ENCODE results near the gene GRK6. TPM values are rescaled to one million over a fixed set of nuclear protein-coding genes. Genes with fewer than 3 reads are reported as not detected.
A peak's percentile ranks its signal among the peaks of the same experiment; 100 is the strongest.

The GRK6 gene
- total RNA-seq, 1 donor from 2014 or later, result 28.7 TPM

DNA sequence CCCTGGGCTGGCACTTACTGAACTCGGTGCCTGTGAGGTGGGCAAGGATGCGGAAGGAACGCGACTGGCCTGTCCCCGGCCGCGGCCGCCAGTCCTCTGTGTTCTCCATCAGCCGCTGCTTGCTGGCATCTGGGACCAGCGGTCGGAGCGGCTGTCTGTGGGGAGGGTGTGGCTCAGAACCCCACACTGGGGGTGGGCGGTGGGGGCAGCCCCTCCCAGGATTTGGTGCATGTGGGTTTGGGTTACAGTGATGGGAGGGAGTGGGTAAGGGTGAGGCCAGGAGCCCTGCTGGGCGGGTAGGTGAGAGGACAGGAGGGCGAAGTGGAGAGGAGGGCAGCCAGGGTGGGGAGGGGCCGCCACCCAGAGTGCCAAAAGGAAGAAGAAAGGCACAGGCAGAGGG is 64.5 kb downstream of the GRK6 start:
- no peaks in the 10 kb centered on the region for H3K27me3 ChIP-seq
- H3K4me1 ChIP-seq, result peaks cover 34% of the 10 kb centered on the region
- H3K36me3 ChIP-seq, result peaks cover 0 to 55% of the 10 kb centered on the region in 2 donors
- intact Hi-C loops (cut with DNase I), result no loop called here
- H3K27ac ChIP-seq, result no peak overlapping the region
- H3K4me3 ChIP-seq, result no peak overlapping the region
- TF ChIP-seq POLR2AphosphoS5 (IDR thresholded peaks at IDR 0.05; ENCODE audit: insufficient read depth in 1 of 2, low read depth in 1 of 2) (no peak), POLR2A (IDR thresholded peaks at IDR 0.05) (no peak), CTCF (IDR thresholded peaks at IDR 0.05) (no peak)
- DNase-seq (ENCODE audit: extremely low spot score in 2 of 2), result no peak
- H3K9me3 ChIP-seq, result no peaks in the 10 kb centered on the region

- TF ChIP-seq CTCF (IDR thresholded peaks at IDR 0.05), result peak in 1 of 3 experiments; percentile 20
- no peak for TF ChIP-seq POLR2AphosphoS5 (IDR thresholded peaks at IDR 0.05; ENCODE audit: insufficient read depth in 1 of 2, low read depth in 1 of 2)
- Histone ChIP-seq H3K4me3 (no peak overlapping the region), H3K36me3 (peaks cover 0 to 51% of the 10 kb centered on the region in 2 donors), H3K27ac (peak overlapping the region; percentile 19), H3K9me3 (no peaks in the 10 kb centered on the region), H3K27me3 (no peaks in the 10 kb centered on the region), H3K4me1 (peaks cover 38% of the 10 kb centered on the region)
- DNase-seq (ENCODE audit: extremely low spot score in 2 of 2), result no peak
- intact Hi-C loops (cut with DNase I), result no loop called here
These were observed 65.0 kb downstream of the GRK6 start for GRCh38 chr5:177491429-177491945.

GRCh38 chr5:177491983-177492746 is 65.7 kb downstream of the GRK6 start:
- Histone ChIP-seq H3K36me3 (peaks cover 0 to 48% of the 10 kb centered on the region in 2 donors), H3K4me3 (peak overlapping the region in 1 of 2 donors; percentile 27), H3K4me1 (peaks cover 43% of the 10 kb centered on the region), H3K9me3 (no peaks in the 10 kb centered on the region), H3K27ac (peak overlapping the region; percentile 85), H3K27me3 (no peaks in the 10 kb centered on the region)
- TF ChIP-seq POLR2AphosphoS5 (IDR thresholded peaks at IDR 0.05; ENCODE audit: insufficient read depth in 1 of 2, low read depth in 1 of 2) (no peak), CTCF (IDR thresholded peaks at IDR 0.05) (no peak), POLR2A (IDR thresholded peaks at IDR 0.05) (no peak)
- intact Hi-C loops (cut with DNase I), result no loop called here
- DNase-seq (ENCODE audit: extremely low spot score in 2 of 2), result no peak

Other genes with a start within 250 kb of the GRK6 start
- 48.6 TPM for gene RAB24, start 123.0 kb upstream of the GRK6 start, total RNA-seq
- 93.3 TPM for gene PRELID1, start 122.9 kb upstream of the GRK6 start, total RNA-seq
- 5.4 TPM for gene MXD3, start 114.8 kb upstream of the GRK6 start, total RNA-seq
- 166 TPM for gene LMAN2, start 75.0 kb upstream of the GRK6 start, total RNA-seq
- 49.1 TPM for gene RGS14, start 68.8 kb upstream of the GRK6 start, total RNA-seq
- gene SLC34A1, start 42.2 kb upstream of the GRK6 start, total RNA-seq, result not detected
- not detected for gene PFN3, start 26.0 kb upstream of the GRK6 start, total RNA-seq
- gene F12, start 17.1 kb upstream of the GRK6 start, total RNA-seq, result 5.2 TPM
- gene PRR7, start 20.1 kb downstream of the GRK6 start, total RNA-seq, result 1.2 TPM
- gene DBN1, start 47.0 kb downstream of the GRK6 start, total RNA-seq, result 69.0 TPM
- gene PDLIM7, start 70.9 kb downstream of the GRK6 start, total RNA-seq, result 118 TPM
- 12.0 TPM for gene DOK3, start 83.2 kb downstream of the GRK6 start, total RNA-seq
- 125 TPM for gene DDX41, start 90.3 kb downstream of the GRK6 start, total RNA-seq
- 72.4 TPM for gene FAM193B, start 127.9 kb downstream of the GRK6 start, total RNA-seq
- 83.7 TPM for gene TMED9, start 165.5 kb downstream of the GRK6 start, total RNA-seq
- 19.4 TPM for gene B4GALT7, start 173.5 kb downstream of the GRK6 start, total RNA-seq

Measured in vagina (tissue), 2 donors.